Mesendoderm (in vitro differentiated cells): ENCODE results near the gene COMMD4.
A peak's percentile ranks its signal among the peaks of the same experiment; 100 is the strongest.
"Not testable (repeated sequence)": the region's sequence is repeated elsewhere in the genome, so short reads cannot be mapped to it uniquely, and the experiment has no call there.

ENCODE experiments used
- DNase-seq: peaks from one replicate; pipeline ENCODE4 v3.0.0; 2013
- H2AK5ac ChIP-seq: 2 replicates; pipeline ENCODE4 v1.6.1; 2013; ENCODE audit warnings: low read length, inconsistent platforms
- H2BK120ac ChIP-seq: 2 replicates; pipeline ENCODE4 v1.6.1; 2013; ENCODE audit warnings: low read depth, mild to moderate bottlenecking, low read length, moderate library complexity, mixed read lengths
- H2BK15ac ChIP-seq: replicated peaks from 2 replicates; pipeline ENCODE4 v1.6.1; 2013; ENCODE audit warnings: low read depth, mild to moderate bottlenecking, moderate library complexity
- H2BK5ac ChIP-seq: 2 replicates; pipeline ENCODE4 v1.6.1; 2013; ENCODE audit warnings: low read length, inconsistent platforms
- H3K18ac ChIP-seq: 2 replicates; pipeline ENCODE4 v1.6.1; 2013; ENCODE audit warnings: mild to moderate bottlenecking, low read length, mixed read lengths
- H3K23ac ChIP-seq: one replicate; pipeline ENCODE4 v1.6.1; 2013; ENCODE audit warnings: low read length
- H3K27ac ChIP-seq: 2 replicates; pipeline ENCODE4 v1.5.1; 2013; ENCODE audit warnings: low read depth, mild to moderate bottlenecking, inconsistent platforms, low read length, moderate library complexity
- H3K27me3 ChIP-seq: 2 replicates; pipeline ENCODE4 v1.6.1; 2013; ENCODE audit warnings: low read length, control low read depth, mild to moderate bottlenecking, inconsistent platforms; ENCODE audit not compliant: insufficient read depth, poor library complexity
- H3K36me3 ChIP-seq: 2 replicates; pipeline ENCODE4 v1.6.1; 2013; ENCODE audit warnings: low read length, inconsistent platforms; ENCODE audit not compliant: control insufficient read depth, insufficient read depth
- H3K4ac ChIP-seq: one replicate; pipeline ENCODE4 v1.6.1; 2013; ENCODE audit warnings: low read depth, mild to moderate bottlenecking, low read length, moderate library complexity
- H3K4me1 ChIP-seq: 2 replicates; pipeline ENCODE4 v1.6.1; 2013; ENCODE audit warnings: low read depth, low read length, inconsistent platforms; ENCODE audit not compliant: control insufficient read depth
- H3K4me2 ChIP-seq: 2 replicates; pipeline ENCODE4 v1.6.1; 2013; ENCODE audit warnings: low read length
- H3K4me3 ChIP-seq: 2 replicates; pipeline ENCODE4 v1.5.1; 2013; ENCODE audit warnings: mild to moderate bottlenecking, low read length
- H3K56ac ChIP-seq: one replicate; pipeline ENCODE4 v1.6.1; 2013; ENCODE audit warnings: low read length
- H3K79me1 ChIP-seq: 2 replicates; pipeline ENCODE4 v1.6.1; 2013; ENCODE audit warnings: low read length, inconsistent platforms
- H3K79me2 ChIP-seq: 2 replicates; pipeline ENCODE4 v1.6.1; 2013; ENCODE audit warnings: mild to moderate bottlenecking, low read length; ENCODE audit not compliant: control insufficient read depth, insufficient read depth
- H3K9ac ChIP-seq: 2 replicates; pipeline ENCODE4 v1.6.1; 2013; ENCODE audit warnings: low read length, inconsistent platforms
- H4K5ac ChIP-seq: one replicate; pipeline ENCODE4 v1.6.1; 2013; ENCODE audit warnings: low read length
- H4K8ac ChIP-seq: one replicate; pipeline ENCODE4 v1.6.1; 2013; ENCODE audit warnings: low read depth, mild to moderate bottlenecking, control low read depth, low read length, moderate library complexity
- WGBS: extraction: QIAGEN DNeasy Blood & Tissue Kit; methylation state at CpG from one replicate; pipeline ENCODE4 v1.1.7; 2013; ENCODE audit warnings: low lambda C conversion rate, missing lambda C conversion rate; ENCODE audit not compliant: insufficient coverage; ENCODE audit errors: extremely low coverage; 5-methylcytosine and 5-hydroxymethylcytosine counted together

COMMD4 gene

GRCh38 chr15:75333654-75334419, 2.0 kb upstream of the COMMD4 start:
- not testable (repeated sequence) for DNase-seq

GRCh38 chr15:75335313-75335704, 554 bp upstream of the COMMD4 start:
- Histone ChIP-seq H3K36me3 (no peaks in the 10 kb centered on the region), H3K4ac (no peak overlapping the region), H3K9ac (peak overlapping the region; percentile 81), H3K27ac (no peak overlapping the region), H3K4me3 (no peak overlapping the region), H2AK5ac (no peak overlapping the region), H3K56ac (peak overlapping the region; percentile 74), H3K18ac (no peak overlapping the region), H3K27me3 (no peaks in the 10 kb centered on the region), H3K79me2 (peaks cover 3% of the 10 kb centered on the region), H3K4me1 (no peaks in the 10 kb centered on the region), H4K8ac (no peak overlapping the region), H4K5ac (no peak overlapping the region), H3K4me2 (peak overlapping the region; percentile 34), H3K79me1 (peaks cover 3% of the 10 kb centered on the region), H2BK120ac (no peak overlapping the region), H3K23ac (no peak overlapping the region), H2BK15ac (no peak overlapping the region), H2BK5ac (no peak overlapping the region)
- no CpG with 5 or more reads among the region's 3 CpGs for WGBS
- DNase-seq: no peak

More at GRCh38 chr15:75333654-75334419, 2.0 kb upstream of the COMMD4 start:
- not testable (repeated sequence) for H3K4me1 ChIP-seq, H3K79me1 ChIP-seq, H3K4me2 ChIP-seq, H4K5ac ChIP-seq, H3K27ac ChIP-seq, H2BK15ac ChIP-seq, H3K4me3 ChIP-seq, H3K18ac ChIP-seq, H3K36me3 ChIP-seq, H3K23ac ChIP-seq, H2AK5ac ChIP-seq, H3K27me3 ChIP-seq, H2BK5ac ChIP-seq, H3K79me2 ChIP-seq, H3K4ac ChIP-seq, H2BK120ac ChIP-seq, H4K8ac ChIP-seq, H3K9ac ChIP-seq, H3K56ac ChIP-seq
- WGBS: no CpG with 5 or more reads among the region's 15 CpGs

DNA sequence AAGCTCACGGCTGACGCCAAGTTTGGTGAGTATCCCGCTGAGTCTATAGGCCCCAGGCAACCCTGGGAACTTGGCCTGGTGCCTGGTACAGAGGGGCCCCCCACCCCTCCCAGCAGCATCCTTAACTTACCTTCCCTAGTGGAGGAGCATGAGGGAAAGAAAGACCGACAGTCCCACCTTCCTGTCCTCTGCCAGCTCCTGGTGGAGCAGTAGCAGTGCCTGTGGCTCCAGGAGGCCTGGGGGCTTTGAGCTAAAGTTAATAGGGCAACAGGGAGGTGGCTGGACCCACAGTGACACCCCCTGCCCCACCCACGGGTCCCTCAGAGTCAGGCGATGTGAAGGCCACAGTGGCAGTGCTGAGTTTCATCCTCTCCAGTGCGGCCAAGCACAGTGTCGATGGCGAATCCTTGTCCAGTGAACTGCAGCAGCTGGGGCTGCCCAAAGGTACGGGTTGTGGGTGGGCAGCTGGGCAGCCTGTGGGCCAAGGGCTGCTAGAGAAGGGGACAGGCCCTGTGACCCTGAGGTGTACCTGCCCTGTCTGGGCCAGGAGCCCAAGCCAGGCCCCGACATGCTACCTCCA, 2.9 kb downstream of the COMMD4 start:
- no peak overlapping the region for H3K9ac ChIP-seq
- H3K23ac ChIP-seq: no peak overlapping the region
- no peak overlapping the region for H2BK120ac ChIP-seq
- H3K4ac ChIP-seq: no peak overlapping the region
- H3K79me2 ChIP-seq: peaks cover 3% of the 10 kb centered on the region
- H3K18ac ChIP-seq: no peak overlapping the region
- H3K4me3 ChIP-seq: no peak overlapping the region
- H3K27ac ChIP-seq: no peak overlapping the region
- no peaks in the 10 kb centered on the region for H3K4me1 ChIP-seq
- no peak overlapping the region for H4K8ac ChIP-seq
- no peak overlapping the region for H2BK15ac ChIP-seq
- no peaks in the 10 kb centered on the region for H3K36me3 ChIP-seq
- H3K79me1 ChIP-seq: peaks cover 3% of the 10 kb centered on the region
- no peaks in the 10 kb centered on the region for H3K27me3 ChIP-seq
- no peak overlapping the region for H4K5ac ChIP-seq
- DNase-seq: no peak
- no peak overlapping the region for H2AK5ac ChIP-seq
- WGBS: no CpG with 5 or more reads among the region's 11 CpGs
- H3K56ac ChIP-seq: no peak overlapping the region
- H2BK5ac ChIP-seq: no peak overlapping the region
- H3K4me2 ChIP-seq: no peak overlapping the region

DNA sequence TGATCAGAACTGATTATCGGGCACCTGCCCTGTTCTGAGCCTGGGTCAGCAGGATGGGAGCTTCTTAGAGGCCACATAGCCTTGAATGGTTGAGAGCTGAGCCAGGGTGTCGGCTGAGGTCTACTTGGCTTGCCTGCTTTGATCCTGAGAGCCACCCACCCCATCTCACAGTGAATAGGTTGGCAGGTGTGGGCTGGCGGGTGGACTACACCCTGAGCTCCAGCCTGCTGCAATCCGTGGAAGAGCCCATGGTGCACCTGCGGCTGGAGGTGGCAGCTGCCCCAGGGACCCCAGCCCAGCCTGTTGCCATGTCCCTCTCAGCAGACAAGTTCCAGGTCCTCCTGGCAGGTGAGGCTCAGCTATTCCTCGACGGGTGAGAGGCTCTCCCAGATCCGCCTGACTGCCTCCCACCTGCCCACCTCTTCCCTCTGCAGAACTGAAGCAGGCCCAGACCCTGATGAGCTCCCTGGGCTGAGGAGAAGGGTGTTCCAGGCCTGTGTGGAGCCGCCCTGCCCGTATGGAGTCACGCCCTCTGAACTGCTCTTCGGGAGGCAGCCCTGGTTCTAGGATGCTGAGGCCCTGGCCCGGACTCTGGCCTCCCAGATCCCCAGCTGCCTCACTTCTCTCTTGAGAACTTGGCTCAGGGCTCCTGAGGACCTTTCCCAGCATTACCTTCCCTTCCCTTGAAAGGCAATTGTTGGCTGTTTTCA, 3.8 kb downstream of the COMMD4 start:
- Histone ChIP-seq H3K18ac (no peak overlapping the region), H3K27ac (no peak overlapping the region), H4K5ac (no peak overlapping the region), H3K4me3 (no peak overlapping the region), H2AK5ac (no peak overlapping the region), H2BK120ac (no peak overlapping the region), H3K56ac (no peak overlapping the region), H3K79me2 (peaks cover 3% of the 10 kb centered on the region), H3K4me1 (no peaks in the 10 kb centered on the region), H3K23ac (no peak overlapping the region), H3K27me3 (no peaks in the 10 kb centered on the region), H3K79me1 (peaks cover 3% of the 10 kb centered on the region), H3K4me2 (no peak overlapping the region), H3K36me3 (no peaks in the 10 kb centered on the region), H2BK5ac (no peak overlapping the region), H2BK15ac (no peak overlapping the region), H4K8ac (no peak overlapping the region), H3K4ac (no peak overlapping the region), H3K9ac (no peak overlapping the region)
- DNase-seq: no peak
- no CpG with 5 or more reads among the region's 13 CpGs for WGBS

GRCh38 chr15:75342221-75342620, 6.4 kb downstream of the COMMD4 start:
- Histone ChIP-seq H2BK15ac (no peak overlapping the region), H3K4me3 (no peak overlapping the region), H3K4me2 (no peak overlapping the region), H3K9ac (no peak overlapping the region), H2BK120ac (no peak overlapping the region), H3K4me1 (no peaks in the 10 kb centered on the region), H3K79me2 (no peaks in the 10 kb centered on the region), H4K8ac (no peak overlapping the region), H3K36me3 (no peaks in the 10 kb centered on the region), H3K23ac (no peak overlapping the region), H2BK5ac (no peak overlapping the region), H3K56ac (no peak overlapping the region), H3K27me3 (no peaks in the 10 kb centered on the region), H3K27ac (no peak overlapping the region), H3K79me1 (no peaks in the 10 kb centered on the region), H4K5ac (no peak overlapping the region), H2AK5ac (no peak overlapping the region), H3K4ac (no peak overlapping the region), H3K18ac (no peak overlapping the region)
- no peak for DNase-seq
- no CpG with 5 or more reads among the region's 6 CpGs for WGBS
